ENCODE results near the gene LRRFIP1. TPM values are rescaled to one million over a fixed set of nuclear protein-coding genes. Genes with fewer than 3 reads are reported as not detected.

LRRFIP1 gene
- total and polyA plus RNA-seq, 2 of the 13 experiments (the other 11 are each of a cell fraction or from before 2014, with no cell fraction given): 15.9 to 40.5 TPM

GRCh38 chr2:237625216-237625705 is 2.1 kb upstream of the LRRFIP1 start (continued):
- TF ChIP-seq ZUFSP (CRISPR knock-in tag; IDR thresholded peaks at IDR 0.05; ENCODE audit: borderline replicate concordance): no peak
- TF ChIP-seq ZNF12 (CRISPR knock-in tag; IDR thresholded peaks at IDR 0.05): peak; percentile 80
- TF ChIP-seq ZBTB38 (CRISPR knock-in tag; IDR thresholded peaks at IDR 0.05): no peak
- peak; percentile 81 for TF ChIP-seq ZNF263 (CRISPR knock-in tag; IDR thresholded peaks at IDR 0.05)
- no peak for TF ChIP-seq FOXJ3 (CRISPR knock-in tag; IDR thresholded peaks at IDR 0.05; ENCODE audit: borderline replicate concordance)
- TF ChIP-seq ZNF550 (CRISPR knock-in tag; IDR thresholded peaks at IDR 0.05; ENCODE audit: borderline replicate concordance): no peak
- TF ChIP-seq DZIP1 (CRISPR knock-in tag; IDR thresholded peaks at IDR 0.05): no peak
- TF ChIP-seq ARID5B (CRISPR knock-in tag; IDR thresholded peaks at IDR 0.05): peak; percentile 51; the same call in 1 of the 2 replicates
- TF ChIP-seq TRAFD1 (CRISPR knock-in tag; IDR thresholded peaks at IDR 0.05; ENCODE audit: borderline replicate concordance): no peak
- no peak for TF ChIP-seq PPARG (CRISPR knock-in tag; conservative IDR thresholded peaks at IDR 0.05)
- no peak for TF ChIP-seq TGIF2 (CRISPR knock-in tag; IDR thresholded peaks at IDR 0.05)
- no peak for TF ChIP-seq ATF7 (IDR thresholded peaks at IDR 0.05)
- no peak for TF ChIP-seq ATF7 (CRISPR knock-in tag; IDR thresholded peaks at IDR 0.05)
- TF ChIP-seq PRDM10 (CRISPR knock-in tag; IDR thresholded peaks at IDR 0.05; ENCODE audit: low read depth): no peak
- TF ChIP-seq ZBTB42 (CRISPR knock-in tag; IDR thresholded peaks at IDR 0.05): no peak
- TF ChIP-seq ZNF768 (CRISPR knock-in tag; IDR thresholded peaks at IDR 0.05): no peak

Measured in HepG2 (cell line).